Measurements from ENCODE around the gene ALDOB.

- TF ChIP-seq POLR2AphosphoS5 (IDR thresholded peaks at IDR 0.05; ENCODE audit: insufficient read depth in 1 of 2, low read depth in 1 of 2) (no peak), CTCF (IDR thresholded peaks at IDR 0.05) (no peak), POLR2A (IDR thresholded peaks at IDR 0.05) (no peak)
These were observed 18.2 kb downstream of the ALDOB start for GRCh38 chr9:101417389-101417788.
